ENCODE data around the gene AGPAT3.

DNA sequence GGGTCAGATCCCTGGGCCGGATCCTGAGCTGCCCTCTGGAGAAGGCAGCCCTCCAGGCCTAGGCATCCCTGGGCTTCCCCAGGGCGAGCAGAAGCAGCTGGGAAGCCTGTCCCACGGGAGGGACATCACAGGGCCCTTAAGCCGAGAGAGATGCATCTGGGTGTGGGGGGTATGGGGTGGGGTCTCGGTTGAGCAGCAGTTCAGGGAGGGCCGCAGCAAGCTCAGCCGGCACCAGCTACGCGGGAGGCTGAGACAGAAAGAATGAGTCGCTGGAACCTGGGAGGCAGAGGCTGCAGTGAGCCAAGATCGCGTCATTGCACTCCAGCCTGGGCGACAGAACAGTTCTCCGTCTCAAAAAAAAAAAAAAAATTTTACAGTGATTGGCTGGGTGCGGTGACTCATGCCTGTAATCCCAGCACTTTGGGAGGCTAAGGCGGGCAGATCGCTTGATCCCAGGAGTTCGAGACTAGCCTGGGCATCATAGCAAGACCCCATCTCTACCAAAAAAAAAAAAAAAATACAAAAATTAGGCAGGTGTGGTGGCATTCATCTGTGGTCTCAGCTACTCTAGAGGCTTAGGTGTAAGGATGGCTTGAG is 37.9 kb upstream of the AGPAT3 start:
- TF ChIP-seq, protein P1, sequence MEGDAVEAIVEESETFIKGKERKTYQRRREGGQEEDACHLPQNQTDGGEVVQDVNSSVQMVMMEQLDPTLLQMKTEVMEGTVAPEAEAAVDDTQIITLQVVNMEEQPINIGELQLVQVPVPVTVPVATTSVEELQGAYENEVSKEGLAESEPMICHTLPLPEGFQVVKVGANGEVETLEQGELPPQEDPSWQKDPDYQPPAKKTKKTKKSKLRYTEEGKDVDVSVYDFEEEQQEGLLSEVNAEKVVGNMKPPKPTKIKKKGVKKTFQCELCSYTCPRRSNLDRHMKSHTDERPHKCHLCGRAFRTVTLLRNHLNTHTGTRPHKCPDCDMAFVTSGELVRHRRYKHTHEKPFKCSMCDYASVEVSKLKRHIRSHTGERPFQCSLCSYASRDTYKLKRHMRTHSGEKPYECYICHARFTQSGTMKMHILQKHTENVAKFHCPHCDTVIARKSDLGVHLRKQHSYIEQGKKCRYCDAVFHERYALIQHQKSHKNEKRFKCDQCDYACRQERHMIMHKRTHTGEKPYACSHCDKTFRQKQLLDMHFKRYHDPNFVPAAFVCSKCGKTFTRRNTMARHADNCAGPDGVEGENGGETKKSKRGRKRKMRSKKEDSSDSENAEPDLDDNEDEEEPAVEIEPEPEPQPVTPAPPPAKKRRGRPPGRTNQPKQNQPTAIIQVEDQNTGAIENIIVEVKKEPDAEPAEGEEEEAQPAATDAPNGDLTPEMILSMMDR (IDR thresholded peaks at IDR 0.05) = no peak
- no peak for TF ChIP-seq POLR2A (IDR thresholded peaks at IDR 0.05)

Measured in upper lobe of left lung (tissue), 4 donors.